Measurements from ENCODE around the gene RNF130.

GRCh38 chr5:180097926-180098325 is 26.4 kb upstream of the RNF130 start:
- TF ChIP-seq SYNCRIP (IDR thresholded peaks at IDR 0.05; ENCODE audit: insufficient read depth, low read depth, low read length), result no peak
- no peak for TF ChIP-seq CTCF (CRISPR knock-in tag; IDR thresholded peaks at IDR 0.05)
- TF ChIP-seq ARNT (IDR thresholded peaks at IDR 0.05), result no peak
- TF ChIP-seq CREB1 (IDR thresholded peaks at IDR 0.05), result no peak
- no peak for TF ChIP-seq CREB1 (CRISPR knock-in tag; IDR thresholded peaks at IDR 0.05)
- TF ChIP-seq BHLHE40 (IDR thresholded peaks at IDR 0.05; ENCODE audit: low read length), result no peak
- no peak for TF ChIP-seq TBX3 (IDR thresholded peaks at IDR 0.05; ENCODE audit: borderline replicate concordance)
- TF ChIP-seq DNMT1 (CRISPR knock-in tag; IDR thresholded peaks at IDR 0.05), result no peak
- TF ChIP-seq NFYB (CRISPR knock-in tag; IDR thresholded peaks at IDR 0.05), result no peak
- no peak for TF ChIP-seq CBX1 (IDR thresholded peaks at IDR 0.05; ENCODE audit: low read depth)
- TF ChIP-seq FOXA1 (IDR thresholded peaks at IDR 0.05), result no peak
- TF ChIP-seq FOXA1 (CRISPR knock-in tag; IDR thresholded peaks at IDR 0.05), result no peak
- TF ChIP-seq ZNF253 (CRISPR knock-in tag; IDR thresholded peaks at IDR 0.05; ENCODE audit: borderline replicate concordance), result no peak
- TF ChIP-seq TP53 (CRISPR knock-in tag; conservative IDR thresholded peaks at IDR 0.05), result no peak
- no peak for TF ChIP-seq SOX6 (IDR thresholded peaks at IDR 0.05)
- no peak for TF ChIP-seq SOX6 (CRISPR knock-in tag; IDR thresholded peaks at IDR 0.05)
- no peak for TF ChIP-seq EZH2 (conservative IDR thresholded peaks at IDR 0.05; ENCODE audit: low read depth, low read length)
